ENCODE measurements around the gene PGM1. TPM values are rescaled to one million over a fixed set of nuclear protein-coding genes. Genes with fewer than 3 reads are reported as not detected.

PGM1 gene
- total RNA-seq, 1 donor: 12.8 TPM

DNA sequence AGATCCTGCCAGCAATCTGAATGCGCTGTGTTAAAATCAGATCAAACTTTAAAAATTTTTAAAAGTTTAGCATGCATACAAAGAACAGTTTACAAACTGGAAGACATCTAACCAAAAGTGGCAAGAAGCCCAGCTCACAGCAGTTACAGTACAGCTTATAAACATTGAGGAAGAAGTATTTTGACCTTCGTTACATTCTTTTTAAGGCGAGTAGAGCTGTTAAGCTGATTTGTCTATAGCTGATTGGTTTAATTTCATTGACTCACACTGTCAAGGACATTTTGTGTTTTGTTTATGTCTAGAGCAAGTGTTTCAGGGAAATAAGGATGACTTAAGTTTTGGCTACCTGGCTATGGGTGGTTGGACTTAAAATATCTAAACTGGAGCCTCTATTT lies 3.0 kb upstream of the PGM1 start:
- H3K27me3 ChIP-seq (ENCODE audit: insufficient read depth, low read length): no peaks in the 10 kb centered on the region
- peaks cover 18% of the 10 kb centered on the region for H3K4me1 ChIP-seq (ENCODE audit: insufficient read depth, low read length)
- H3K9me3 ChIP-seq (ENCODE audit: low read depth, low read length): no peaks in the 10 kb centered on the region
- H3K4me3 ChIP-seq (ENCODE audit: low read length): no peak overlapping the region

DNA sequence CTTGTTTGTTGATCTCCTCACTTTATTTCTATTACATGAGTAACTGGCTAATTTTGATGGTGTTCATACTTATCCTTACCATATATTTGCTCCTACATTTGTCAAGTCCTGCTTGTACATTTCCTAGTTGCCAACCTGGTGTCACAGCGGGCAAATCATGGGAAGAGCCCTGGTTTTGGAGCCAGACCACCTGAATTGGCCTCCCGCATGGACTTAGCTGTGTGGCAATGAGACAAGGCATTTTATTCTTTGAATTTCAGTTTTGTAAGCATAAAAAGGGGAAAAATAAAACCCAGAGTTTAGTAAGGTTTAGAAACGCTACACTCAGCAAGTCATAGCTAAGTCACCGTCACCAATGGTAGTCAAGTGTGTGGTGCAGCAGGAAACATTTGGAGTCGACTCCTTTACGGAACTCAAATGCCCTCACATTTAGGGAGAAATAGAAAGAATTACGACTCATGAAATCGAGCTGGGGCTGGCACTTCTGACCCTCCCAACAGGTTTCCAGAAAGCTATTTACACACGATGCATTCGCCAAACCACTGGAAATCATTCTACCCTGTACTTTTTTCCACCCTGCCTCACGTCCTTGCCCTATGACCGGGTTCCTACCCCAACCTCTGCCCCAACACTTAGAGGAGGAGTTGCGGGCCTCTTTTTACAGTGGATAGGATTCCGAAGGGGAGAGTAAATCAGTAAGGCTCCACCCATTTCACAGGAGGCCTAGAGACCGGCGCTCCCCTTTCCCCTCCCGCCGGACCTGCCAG lies 492 bp upstream of the PGM1 start:
- no peaks in the 10 kb centered on the region for H3K27me3 ChIP-seq (ENCODE audit: insufficient read depth, low read length)

DNA sequence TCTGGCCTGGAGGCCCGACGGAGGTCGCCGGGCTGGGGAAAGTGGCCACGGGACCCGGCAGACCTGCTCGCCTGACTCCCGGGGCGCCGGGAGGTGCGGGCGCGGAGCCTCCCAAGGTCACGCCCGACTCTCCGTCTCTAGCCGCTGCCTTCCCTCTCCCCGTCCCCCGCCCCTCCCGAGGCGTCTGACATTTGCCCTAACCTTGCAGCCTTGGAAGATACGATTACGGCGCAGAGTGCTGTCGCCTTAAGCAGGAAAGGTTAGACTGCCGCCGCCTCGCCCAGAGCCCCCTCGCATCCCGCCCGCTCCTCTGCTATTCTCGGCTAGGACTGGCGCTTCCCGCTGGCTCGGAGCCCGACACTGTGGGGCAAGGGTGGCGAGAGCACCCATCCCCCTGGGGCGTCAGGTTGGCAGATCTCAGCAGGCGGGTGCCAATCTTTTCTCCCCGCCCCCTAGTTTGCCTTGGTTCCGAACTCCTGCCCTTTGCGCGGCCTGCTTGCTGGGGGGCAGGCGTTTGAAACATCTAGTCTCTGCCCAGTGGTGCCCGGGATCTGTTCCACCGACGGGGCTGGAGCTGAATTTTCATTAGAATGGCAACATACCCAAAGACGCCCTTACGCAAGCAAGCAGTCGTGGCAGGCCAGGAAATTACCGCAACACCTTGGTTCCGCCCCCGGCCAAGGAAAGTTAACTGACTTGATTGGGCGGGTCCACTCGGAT lies 835 bp downstream of the PGM1 start:
- H3K4me3 ChIP-seq (ENCODE audit: low read length): peak overlapping the region; percentile 82
- H3K9me3 ChIP-seq (ENCODE audit: low read depth, low read length): no peaks in the 10 kb centered on the region
- peaks cover 18% of the 10 kb centered on the region for H3K4me1 ChIP-seq (ENCODE audit: insufficient read depth, low read length)
- no peaks in the 10 kb centered on the region for H3K27me3 ChIP-seq (ENCODE audit: insufficient read depth, low read length)

More for the DNA sequence above, 492 bp upstream of the PGM1 start:
- Histone ChIP-seq H3K4me1 (ENCODE audit: insufficient read depth, low read length) (peaks cover 18% of the 10 kb centered on the region), H3K4me3 (ENCODE audit: low read length) (peak overlapping the region; percentile 82), H3K9me3 (ENCODE audit: low read depth, low read length) (no peaks in the 10 kb centered on the region)

DNA sequence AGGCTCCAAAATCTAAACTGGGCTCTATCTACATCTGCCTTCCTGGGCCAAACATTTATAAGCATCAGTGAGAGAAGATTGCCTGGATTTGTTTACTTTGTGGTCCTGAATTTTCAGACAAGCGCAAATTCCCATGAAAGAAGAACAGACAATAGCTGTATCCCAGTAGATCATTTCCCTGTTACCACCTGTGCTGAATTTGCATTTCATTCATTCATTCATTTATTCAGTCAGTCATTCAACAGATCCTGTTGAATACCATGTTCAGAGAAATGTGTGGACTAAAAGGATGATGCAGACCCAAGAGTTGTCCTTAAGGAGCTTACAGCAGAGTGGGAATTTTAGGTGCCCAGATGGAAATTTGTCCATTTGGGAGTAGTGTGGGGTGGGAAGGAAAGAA lies 2.2 kb downstream of the PGM1 start:
- Histone ChIP-seq H3K4me1 (ENCODE audit: insufficient read depth, low read length) (peaks cover 18% of the 10 kb centered on the region), H3K4me3 (ENCODE audit: low read length) (no peak overlapping the region), H3K9me3 (ENCODE audit: low read depth, low read length) (no peaks in the 10 kb centered on the region), H3K27me3 (ENCODE audit: insufficient read depth, low read length) (no peaks in the 10 kb centered on the region)

DNA sequence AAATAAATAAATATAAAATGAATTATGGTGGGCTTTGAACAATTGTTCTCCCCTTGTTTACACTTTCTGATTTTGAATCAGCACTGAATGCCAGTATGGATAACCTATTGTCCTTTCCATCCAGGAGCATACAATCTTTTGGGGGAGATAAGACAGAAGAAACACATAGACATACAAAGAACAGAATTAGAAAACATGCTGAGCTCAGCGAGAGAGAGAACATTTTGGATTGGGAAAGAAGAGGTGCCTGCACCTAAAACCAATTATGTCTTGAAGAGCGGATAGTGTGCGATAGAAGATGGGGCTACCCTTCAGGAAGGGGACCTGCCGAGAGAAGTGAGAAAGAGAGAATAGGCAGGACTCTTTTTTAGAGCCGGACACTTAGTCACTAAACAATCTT lies 6.6 kb downstream of the PGM1 start:
- H3K4me1 ChIP-seq (ENCODE audit: insufficient read depth, low read length): no peaks in the 10 kb centered on the region

DNA sequence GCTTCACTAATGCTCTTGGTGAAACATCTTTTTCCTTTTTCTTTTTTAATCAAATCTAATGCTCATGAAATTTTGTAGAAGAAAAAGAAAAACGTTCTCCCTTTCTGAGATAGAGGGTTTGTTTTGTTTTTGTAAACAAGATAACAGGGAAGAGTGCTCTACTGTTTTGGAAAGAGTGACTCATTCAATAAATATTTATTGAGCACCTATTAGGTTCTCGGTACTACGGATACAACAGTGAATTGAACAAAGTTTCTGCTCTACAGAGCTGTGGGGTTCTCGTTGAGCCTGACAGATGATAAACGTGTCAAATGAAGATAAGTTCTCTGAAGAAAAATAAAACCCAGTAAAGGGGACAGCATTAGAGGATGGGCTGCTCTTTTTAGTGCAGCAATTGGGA lies 7.0 kb downstream of the PGM1 start:
- no peaks in the 10 kb centered on the region for H3K9me3 ChIP-seq (ENCODE audit: low read depth, low read length)
- H3K27me3 ChIP-seq (ENCODE audit: insufficient read depth, low read length): no peaks in the 10 kb centered on the region
- no peaks in the 10 kb centered on the region for H3K4me1 ChIP-seq (ENCODE audit: insufficient read depth, low read length)
- no peak overlapping the region for H3K4me3 ChIP-seq (ENCODE audit: low read length)

More for the DNA sequence above, 6.6 kb downstream of the PGM1 start:
- no peaks in the 10 kb centered on the region for H3K9me3 ChIP-seq (ENCODE audit: low read depth, low read length)
- H3K4me3 ChIP-seq (ENCODE audit: low read length): no peak overlapping the region
- no peaks in the 10 kb centered on the region for H3K27me3 ChIP-seq (ENCODE audit: insufficient read depth, low read length)

DNA sequence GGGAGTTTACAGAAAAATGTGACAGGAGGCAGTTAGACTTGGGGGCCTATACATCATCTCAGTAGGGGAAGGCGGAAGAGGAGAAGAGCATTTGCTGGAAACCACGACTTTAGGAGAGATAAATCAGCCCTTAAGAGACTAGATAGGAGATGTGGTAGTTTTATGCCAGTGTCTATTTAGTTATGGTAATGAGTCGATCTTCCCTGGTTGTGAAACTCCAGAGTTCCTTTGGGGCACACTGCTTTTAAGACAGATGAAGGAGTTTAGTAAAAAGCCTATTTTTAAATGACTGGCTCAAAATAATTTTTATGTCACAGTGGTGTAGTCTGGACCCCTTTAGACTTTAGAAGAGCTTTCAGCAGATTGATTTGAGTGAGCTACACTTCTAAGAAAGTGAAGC lies 7.8 kb downstream of the PGM1 start:
- no peaks in the 10 kb centered on the region for H3K9me3 ChIP-seq (ENCODE audit: low read depth, low read length)
- H3K27me3 ChIP-seq (ENCODE audit: insufficient read depth, low read length): no peaks in the 10 kb centered on the region
- no peak overlapping the region for H3K4me3 ChIP-seq (ENCODE audit: low read length)
- H3K4me1 ChIP-seq (ENCODE audit: insufficient read depth, low read length): no peaks in the 10 kb centered on the region

DNA sequence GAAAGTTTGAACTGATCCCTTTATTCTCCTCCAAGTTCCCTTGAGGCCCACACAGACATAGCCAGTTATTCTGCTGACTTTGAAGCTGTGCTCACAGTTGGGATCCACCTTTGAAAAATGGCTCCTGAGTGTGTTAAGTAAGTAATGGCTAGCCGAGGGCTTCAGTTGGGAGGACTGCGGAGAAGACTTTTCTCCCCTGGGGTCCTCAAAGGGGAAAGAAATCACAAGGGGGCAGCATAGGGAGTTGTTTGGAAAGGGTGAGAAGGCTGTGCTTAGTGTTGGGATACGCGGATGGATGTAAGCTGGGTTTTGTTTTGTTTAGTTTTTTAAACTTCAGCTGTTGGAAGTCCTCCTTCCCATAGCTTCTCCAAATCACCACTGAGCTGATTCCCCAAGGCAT lies 8.3 kb downstream of the PGM1 start:
- Histone ChIP-seq H3K9me3 (ENCODE audit: low read depth, low read length) (no peaks in the 10 kb centered on the region), H3K27me3 (ENCODE audit: insufficient read depth, low read length) (no peaks in the 10 kb centered on the region), H3K4me1 (ENCODE audit: insufficient read depth, low read length) (no peaks in the 10 kb centered on the region), H3K4me3 (ENCODE audit: low read length) (no peak overlapping the region)

DNA sequence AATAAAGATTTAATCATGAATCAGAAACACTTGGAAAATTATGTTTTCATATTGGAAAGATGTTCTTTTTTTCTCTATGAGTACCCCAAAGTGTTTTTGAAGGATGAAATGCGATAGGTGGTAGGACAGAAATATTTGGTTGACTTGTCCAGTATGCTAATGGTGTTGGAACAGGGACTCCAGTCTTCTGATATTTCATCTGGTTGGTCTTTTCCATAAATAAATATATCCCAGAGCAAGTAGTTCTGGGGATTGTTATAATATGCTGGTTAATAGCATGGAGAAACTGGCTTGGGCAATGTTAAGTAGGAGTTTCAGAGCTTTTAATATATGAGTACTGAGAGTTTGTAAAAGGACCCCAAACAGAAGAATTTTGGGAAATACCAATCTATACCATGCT lies 8.7 kb downstream of the PGM1 start:
- Histone ChIP-seq H3K27me3 (ENCODE audit: insufficient read depth, low read length) (no peaks in the 10 kb centered on the region), H3K4me1 (ENCODE audit: insufficient read depth, low read length) (no peaks in the 10 kb centered on the region), H3K4me3 (ENCODE audit: low read length) (no peak overlapping the region), H3K9me3 (ENCODE audit: low read depth, low read length) (no peaks in the 10 kb centered on the region)

DNA sequence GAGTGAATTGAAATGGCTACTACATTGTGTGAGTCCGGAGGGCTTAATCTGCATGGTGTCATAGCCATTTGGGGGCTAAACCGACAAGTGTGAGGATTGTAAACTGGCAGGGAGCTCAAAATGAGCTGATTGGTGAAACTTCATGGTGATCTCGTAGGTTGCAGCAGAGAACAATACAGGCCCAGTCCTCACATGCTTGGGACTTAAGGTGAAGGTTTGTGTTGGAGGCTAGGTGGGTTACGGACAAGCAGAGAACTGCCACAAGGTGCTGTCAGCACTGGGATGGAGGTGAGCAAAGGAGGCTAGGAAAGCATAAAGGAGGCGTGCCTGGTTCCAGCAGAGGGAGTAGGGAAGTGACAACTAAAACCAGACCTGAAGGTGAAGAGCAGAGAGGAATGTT lies 9.4 kb downstream of the PGM1 start:
- no peaks in the 10 kb centered on the region for H3K9me3 ChIP-seq (ENCODE audit: low read depth, low read length)

DNA sequence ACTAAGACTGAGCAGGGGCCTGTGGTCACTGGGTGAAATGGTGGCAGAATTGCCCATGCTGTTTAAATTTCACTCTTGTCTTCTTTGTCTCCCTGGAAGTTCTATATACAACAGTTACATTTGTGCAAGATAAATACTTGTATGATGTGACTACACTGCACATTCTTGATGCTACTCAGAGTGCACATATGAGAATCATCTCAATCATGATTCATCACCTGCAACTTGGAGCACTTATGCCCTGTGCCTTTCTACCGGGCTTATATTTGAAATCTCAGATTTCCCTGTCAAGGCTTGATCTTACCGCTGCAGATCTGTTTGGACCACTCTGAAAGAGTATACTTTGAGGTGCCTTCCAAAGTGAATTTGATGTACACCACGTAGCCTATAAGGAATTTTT lies 10.6 kb downstream of the PGM1 start:
- Histone ChIP-seq H3K4me1 (ENCODE audit: insufficient read depth, low read length) (no peaks in the 10 kb centered on the region), H3K4me3 (ENCODE audit: low read length) (no peak overlapping the region), H3K9me3 (ENCODE audit: low read depth, low read length) (no peaks in the 10 kb centered on the region), H3K27me3 (ENCODE audit: insufficient read depth, low read length) (no peaks in the 10 kb centered on the region)

More for the DNA sequence above, 9.4 kb downstream of the PGM1 start:
- Histone ChIP-seq H3K4me3 (ENCODE audit: low read length) (no peak overlapping the region), H3K27me3 (ENCODE audit: insufficient read depth, low read length) (no peaks in the 10 kb centered on the region), H3K4me1 (ENCODE audit: insufficient read depth, low read length) (no peaks in the 10 kb centered on the region)

DNA sequence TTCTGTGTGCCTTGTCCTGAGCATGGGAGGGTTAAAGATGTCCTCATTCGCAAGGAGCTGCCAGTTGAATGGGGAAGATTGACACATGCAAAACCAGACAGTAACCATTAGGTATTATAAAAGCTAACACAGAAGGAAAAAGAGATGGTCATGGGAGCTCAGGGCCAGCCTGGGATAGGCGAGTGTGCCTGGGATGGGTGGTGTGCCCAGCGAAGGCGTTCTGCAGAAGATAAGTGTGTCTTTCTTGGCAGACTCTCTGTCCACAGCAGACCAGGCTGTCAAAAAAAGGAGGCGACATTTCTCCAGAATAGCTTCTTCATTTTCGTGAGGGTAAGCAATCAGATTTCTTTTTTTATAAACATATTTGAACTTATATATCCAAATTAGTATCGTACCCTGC lies 14.1 kb downstream of the PGM1 start:
- Histone ChIP-seq H3K4me3 (ENCODE audit: low read length) (no peak overlapping the region), H3K4me1 (ENCODE audit: insufficient read depth, low read length) (no peaks in the 10 kb centered on the region), H3K9me3 (ENCODE audit: low read depth, low read length) (no peaks in the 10 kb centered on the region), H3K27me3 (ENCODE audit: insufficient read depth, low read length) (no peaks in the 10 kb centered on the region)

DNA sequence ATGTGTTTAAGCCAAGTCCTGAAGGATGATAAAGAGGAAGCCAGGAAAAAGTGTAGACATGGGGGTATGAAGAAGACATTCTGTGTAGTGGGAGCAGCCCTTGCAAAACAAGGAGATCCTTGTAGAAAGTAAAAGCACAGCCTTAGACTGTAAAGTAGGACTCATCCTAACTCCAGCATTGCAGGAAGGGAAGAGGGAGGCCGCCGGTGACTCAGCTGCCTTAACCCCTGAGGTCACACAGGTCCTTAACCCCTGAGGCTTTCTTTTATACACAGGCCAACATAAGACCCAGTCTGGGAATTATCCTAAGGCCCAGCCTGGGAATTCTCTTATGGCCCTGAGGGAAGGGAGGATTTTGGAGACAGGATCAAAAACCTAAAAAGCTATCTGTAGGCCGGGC lies 18.0 kb downstream of the PGM1 start:
- Histone ChIP-seq H3K27me3 (ENCODE audit: insufficient read depth, low read length) (no peaks in the 10 kb centered on the region), H3K9me3 (ENCODE audit: low read depth, low read length) (no peaks in the 10 kb centered on the region), H3K4me3 (ENCODE audit: low read length) (no peak overlapping the region), H3K4me1 (ENCODE audit: insufficient read depth, low read length) (no peaks in the 10 kb centered on the region)

DNA sequence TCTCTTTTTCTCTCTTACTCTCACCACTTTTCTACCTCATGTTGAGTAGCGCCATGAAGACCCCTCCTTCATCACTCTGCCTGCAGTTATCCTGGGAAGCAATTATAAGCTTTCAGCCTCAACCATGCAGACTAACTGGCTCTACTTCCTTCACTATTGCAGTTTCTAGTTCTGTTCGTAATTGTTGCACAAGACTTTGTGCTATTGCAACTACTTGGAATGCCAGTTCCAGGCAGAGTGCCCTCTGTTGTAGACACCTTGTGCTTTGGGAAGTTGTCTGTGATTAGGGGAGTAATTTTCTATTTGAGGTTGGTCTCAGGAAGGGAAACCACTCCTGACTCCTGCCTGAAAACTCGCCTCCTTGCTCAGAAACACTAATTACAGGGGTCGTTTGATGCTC lies 19.4 kb downstream of the PGM1 start:
- Histone ChIP-seq H3K9me3 (ENCODE audit: low read depth, low read length) (no peaks in the 10 kb centered on the region), H3K4me1 (ENCODE audit: insufficient read depth, low read length) (no peaks in the 10 kb centered on the region), H3K4me3 (ENCODE audit: low read length) (no peak overlapping the region), H3K27me3 (ENCODE audit: insufficient read depth, low read length) (no peaks in the 10 kb centered on the region)

DNA sequence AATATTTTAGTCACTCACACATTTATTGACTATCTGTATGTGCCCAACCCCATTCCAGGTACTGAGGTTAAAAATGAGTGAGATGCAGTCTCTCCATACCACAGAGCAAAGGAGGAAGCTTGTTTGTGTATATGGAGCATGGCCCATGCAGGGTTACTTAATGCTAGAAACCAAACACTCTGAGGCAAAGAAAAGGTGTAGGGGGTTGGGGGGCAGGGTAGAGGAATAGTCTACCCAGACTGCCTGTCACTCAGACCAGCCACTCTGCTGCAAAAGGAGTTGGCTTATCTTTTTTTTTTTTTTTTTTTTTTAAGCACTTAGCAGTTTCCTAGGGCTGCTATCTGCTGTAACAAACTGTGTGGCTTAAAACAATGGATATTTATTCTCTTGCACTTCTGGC lies 19.8 kb downstream of the PGM1 start:
- Histone ChIP-seq H3K4me3 (ENCODE audit: low read length) (no peak overlapping the region), H3K4me1 (ENCODE audit: insufficient read depth, low read length) (no peaks in the 10 kb centered on the region), H3K9me3 (ENCODE audit: low read depth, low read length) (no peaks in the 10 kb centered on the region), H3K27me3 (ENCODE audit: insufficient read depth, low read length) (no peaks in the 10 kb centered on the region)

All from mononuclear cell (primary cell).